Muscle layer of duodenum (tissue), 2 donors: ENCODE data around the gene GNG2.

Source experiments
- H3K27ac ChIP-seq: one replicate; pipeline ENCODE4 v1.7.0; 2013; ENCODE audit warnings: mild to moderate bottlenecking, low read length
- H3K27me3 ChIP-seq: one replicate; pipeline ENCODE4 v1.7.0; 2013; ENCODE audit warnings: low read depth, mild to moderate bottlenecking, control low read depth, low read length
- H3K36me3 ChIP-seq, 2 donors: one replicate each; pipeline ENCODE4 v1.7.0; 2013; ENCODE audit warnings: low read length in 2 of 2, control low read depth in 1 of 2, mild to moderate bottlenecking in 1 of 2; ENCODE audit not compliant: insufficient read depth in 2 of 2, control insufficient read depth in 1 of 2
- H3K4me1 ChIP-seq, 2 donors: one replicate each; pipeline ENCODE4 v1.7.0; 2013; ENCODE audit warnings: low read length in 2 of 2, mild to moderate bottlenecking in 2 of 2, control low read depth in 1 of 2, moderate library complexity in 1 of 2; ENCODE audit not compliant: insufficient read depth in 2 of 2, control insufficient read depth in 1 of 2
- H3K4me3 ChIP-seq, 2 donors: one replicate each; pipeline ENCODE4 v1.7.0; 2013; ENCODE audit warnings: low read length in 2 of 2, low read depth in 1 of 2, mild to moderate bottlenecking in 1 of 2
- H3K9me3 ChIP-seq, 2 donors: one replicate each; pipeline ENCODE4 v1.7.0; 2013; ENCODE audit warnings: low read length in 2 of 2, control low read depth in 1 of 2, mild to moderate bottlenecking in 1 of 2; ENCODE audit not compliant: control insufficient read depth in 1 of 2
- donor health status: healthy.

GNG2 gene

GRCh38 chr14:51872396-51872795, 12.0 kb downstream of the GNG2 start:
- Histone ChIP-seq H3K9me3 (no peaks in the 10 kb centered on the region), H3K27ac (no peak overlapping the region)

GRCh38 chr14:51873221-51873893, 12.9 kb downstream of the GNG2 start:
- Histone ChIP-seq H3K36me3 (no peaks in the 10 kb centered on the region), H3K4me3 (no peak overlapping the region), H3K4me1 (peaks cover 6 to 30% of the 10 kb centered on the region in 2 donors), H3K27me3 (no peaks in the 10 kb centered on the region), H3K9me3 (no peaks in the 10 kb centered on the region), H3K27ac (peak overlapping the region; percentile 64)

More at GRCh38 chr14:51872396-51872795, 12.0 kb downstream of the GNG2 start:
- no peaks in the 10 kb centered on the region for H3K36me3 ChIP-seq
- peaks cover 6 to 40% of the 10 kb centered on the region in 2 donors for H3K4me1 ChIP-seq
- no peak overlapping the region for H3K4me3 ChIP-seq
- H3K27me3 ChIP-seq: no peaks in the 10 kb centered on the region

- Histone ChIP-seq H3K4me1 (peaks cover 6 to 17% of the 10 kb centered on the region in 2 donors), H3K27ac (no peak overlapping the region), H3K36me3 (no peaks in the 10 kb centered on the region), H3K27me3 (no peaks in the 10 kb centered on the region), H3K4me3 (no peak overlapping the region), H3K9me3 (no peaks in the 10 kb centered on the region)
Measured at GRCh38 chr14:51877810-51878209, 17.4 kb downstream of the GNG2 start.

- Histone ChIP-seq H3K4me3 (no peak overlapping the region), H3K4me1 (peaks cover 5 to 12% of the 10 kb centered on the region in 2 donors), H3K9me3 (no peaks in the 10 kb centered on the region), H3K27ac (no peak overlapping the region), H3K27me3 (no peaks in the 10 kb centered on the region), H3K36me3 (no peaks in the 10 kb centered on the region)
Measured at GRCh38 chr14:51879170-51879569, 18.8 kb downstream of the GNG2 start.

GRCh38 chr14:51880835-51881580, 20.6 kb downstream of the GNG2 start:
- H3K4me3 ChIP-seq: no peak overlapping the region
- peaks cover 9 to 20% of the 10 kb centered on the region in 2 donors for H3K4me1 ChIP-seq
- H3K36me3 ChIP-seq: no peaks in the 10 kb centered on the region
- peak overlapping the region; percentile 59 for H3K27ac ChIP-seq
- H3K9me3 ChIP-seq: no peaks in the 10 kb centered on the region
- H3K27me3 ChIP-seq: no peaks in the 10 kb centered on the region

- Histone ChIP-seq H3K27ac (peak overlapping the region; percentile 59), H3K9me3 (no peaks in the 10 kb centered on the region), H3K27me3 (no peaks in the 10 kb centered on the region), H3K4me3 (no peak overlapping the region), H3K36me3 (no peaks in the 10 kb centered on the region), H3K4me1 (peaks cover 9 to 20% of the 10 kb centered on the region in 2 donors)
Measured at GRCh38 chr14:51881636-51882035, 21.2 kb downstream of the GNG2 start.

GRCh38 chr14:51883232-51883631, 22.8 kb downstream of the GNG2 start:
- Histone ChIP-seq H3K4me1 (peaks cover 9 to 20% of the 10 kb centered on the region in 2 donors), H3K27ac (no peak overlapping the region), H3K4me3 (no peak overlapping the region), H3K9me3 (no peaks in the 10 kb centered on the region), H3K27me3 (no peaks in the 10 kb centered on the region), H3K36me3 (no peaks in the 10 kb centered on the region)

GRCh38 chr14:51884086-51884927, 23.9 kb downstream of the GNG2 start:
- Histone ChIP-seq H3K36me3 (no peaks in the 10 kb centered on the region), H3K9me3 (no peaks in the 10 kb centered on the region), H3K4me3 (peak overlapping the region in 1 of 2 donors; percentile 12), H3K27me3 (no peaks in the 10 kb centered on the region), H3K27ac (peak overlapping the region; percentile 35), H3K4me1 (peaks cover 9 to 20% of the 10 kb centered on the region in 2 donors)

- Histone ChIP-seq H3K9me3 (no peaks in the 10 kb centered on the region), H3K36me3 (no peaks in the 10 kb centered on the region), H3K27me3 (no peaks in the 10 kb centered on the region), H3K27ac (no peak overlapping the region), H3K4me3 (no peak overlapping the region), H3K4me1 (peaks cover under 1 to 1% of the 10 kb centered on the region in 2 donors)
Measured at GRCh38 chr14:51889851-51890250, 29.4 kb downstream of the GNG2 start.

GRCh38 chr14:51894250-51894649, 33.8 kb downstream of the GNG2 start:
- Histone ChIP-seq H3K9me3 (no peaks in the 10 kb centered on the region), H3K27ac (no peak overlapping the region), H3K27me3 (no peaks in the 10 kb centered on the region), H3K4me3 (no peak overlapping the region), H3K4me1 (no peaks in the 10 kb centered on the region), H3K36me3 (no peaks in the 10 kb centered on the region)

GRCh38 chr14:51895375-51895774, 35.0 kb downstream of the GNG2 start:
- Histone ChIP-seq H3K27ac (no peak overlapping the region), H3K36me3 (no peaks in the 10 kb centered on the region), H3K9me3 (no peaks in the 10 kb centered on the region), H3K27me3 (no peaks in the 10 kb centered on the region), H3K4me1 (no peaks in the 10 kb centered on the region), H3K4me3 (no peak overlapping the region)
